CD8-positive, alpha-beta memory T cell (primary cell): ENCODE measurements around the gene TAF7. TPM values are rescaled to one million over a fixed set of nuclear protein-coding genes. Genes with fewer than 3 reads are reported as not detected.
"Not testable (repeated sequence)": the region's sequence is repeated elsewhere in the genome, so short reads cannot be mapped to it uniquely, and the experiment has no call there.

ENCODE experiments used
- CTCF ChIA-PET: fragments of 350-600 bp; sonication (Branson Sonifier 250); formaldehyde crosslinking; loops from one replicate; lab custom pipeline; 2021; ENCODE audit warnings: antibody characterized with exemption; lab: Charles Lee
- POLR2A ChIA-PET: fragments of 350-600 bp; sonication (Branson Sonifier 250); formaldehyde crosslinking; loops from one replicate; lab custom pipeline; 2021; ENCODE audit warnings: antibody characterized with exemption; lab: Charles Lee
- DNase-seq, 5 donors: peaks; one replicate each; pipeline versions ENCODE4 v3.0.0 to v3.0.0-alpha.2; 2020 to 2022; ENCODE audit warnings: mixed read lengths in 1 of 5
- H3K27ac ChIP-seq: one replicate; pipeline ENCODE4 v1.7.0; 2013; ENCODE audit warnings: low read depth, mild to moderate bottlenecking, low read length, moderate library complexity
- H3K27me3 ChIP-seq: 2 replicates; pipeline ENCODE4 v1.7.0; 2013; ENCODE audit warnings: low read length, mild to moderate bottlenecking; ENCODE audit not compliant: insufficient read depth, poor library complexity, severe bottlenecking
- H3K36me3 ChIP-seq: 2 replicates; pipeline ENCODE4 v1.7.0; 2013; ENCODE audit warnings: mild to moderate bottlenecking, low read length, moderate library complexity; ENCODE audit not compliant: insufficient read depth
- H3K4me1 ChIP-seq: 2 replicates; pipeline ENCODE4 v1.7.0; 2013; ENCODE audit warnings: mild to moderate bottlenecking, low read length, moderate library complexity; ENCODE audit not compliant: insufficient read depth
- H3K4me3 ChIP-seq: 2 replicates; pipeline ENCODE4 v1.7.0; 2013; ENCODE audit warnings: mild to moderate bottlenecking, low read length
- H3K9me3 ChIP-seq: 2 replicates; pipeline ENCODE4 v1.7.0; 2013; ENCODE audit warnings: mild to moderate bottlenecking, low read length
- H3K27ac Mint-ChIP-seq, 8 donors: one replicate each; pipeline ENCODE4 v1.8.0; 2020 to 2021; ENCODE audit warnings: mixed read lengths in 8 of 8, mild to moderate bottlenecking in 6 of 8, inconsistent platforms in 3 of 8, moderate library complexity in 3 of 8
- H3K27me3 Mint-ChIP-seq, 2 donors: one replicate each; pipeline ENCODE4 v1.8.0; 2020 to 2021; ENCODE audit warnings: mixed read lengths in 2 of 2, mild to moderate bottlenecking in 1 of 2, moderate library complexity in 1 of 2
- H3K36me3 Mint-ChIP-seq, 3 donors: one replicate each; pipeline ENCODE4 v1.8.0; 2020 to 2021; ENCODE audit warnings: mixed read lengths in 3 of 3, inconsistent platforms in 1 of 3, mild to moderate bottlenecking in 1 of 3
- H3K4me1 Mint-ChIP-seq, 3 donors: one replicate each; pipeline ENCODE4 v1.8.0; 2020 to 2021; ENCODE audit warnings: mixed read lengths in 3 of 3, inconsistent platforms in 1 of 3, mild to moderate bottlenecking in 1 of 3
- H3K4me3 Mint-ChIP-seq, 7 donors: one replicate each; pipeline ENCODE4 v1.8.0; 2020 to 2021; ENCODE audit warnings: mixed read lengths in 7 of 7, mild to moderate bottlenecking in 6 of 7, moderate library complexity in 4 of 7, inconsistent platforms in 2 of 7
- H3K9me3 Mint-ChIP-seq, 5 donors: one replicate each; pipeline ENCODE4 v1.8.0; 2020 to 2022; ENCODE audit warnings: mixed read lengths in 5 of 5, mild to moderate bottlenecking in 3 of 5, moderate library complexity in 2 of 5, inconsistent platforms in 1 of 5
- polyA plus RNA-seq: library from polyadenylated mRNA; unstranded; fragments of 300-500 nt; fragmentation: Illumina TruSeq; gene quantifications from one replicate; pipeline ENCODE4 v1.2.3, GENCODE V29; 2021
- total RNA-seq, 2 experiments: library from RNA; stranded (reverse); gene quantifications; one replicate each; pipeline ENCODE4 v1.2.3, GENCODE V29; 2021

Gene TAF7
- total and polyA plus RNA-seq, 3 experiments from 2014 or later = 70.9 to 196 (median 72.2) TPM

DNA sequence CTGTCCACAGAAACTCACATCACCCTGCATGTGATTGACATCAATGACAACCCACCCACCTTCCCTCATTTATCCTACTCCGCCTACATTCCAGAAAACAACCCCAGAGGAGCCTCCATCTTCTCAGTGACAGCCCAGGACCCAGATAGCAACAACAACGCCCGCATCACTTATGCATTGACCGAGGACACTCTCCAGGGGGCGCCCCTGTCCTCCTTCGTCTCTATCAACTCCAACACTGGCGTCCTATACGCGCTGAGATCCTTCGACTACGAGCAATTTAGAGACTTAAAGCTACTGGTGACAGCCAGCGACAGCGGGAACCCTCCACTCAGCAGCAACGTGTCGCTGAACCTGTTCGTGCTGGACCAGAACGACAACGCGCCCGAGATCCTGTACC, 24.7 kb upstream of the TAF7 start:
- ChIA-PET CTCF (no interaction called here), POLR2A (no interaction called here)
- peaks cover 58 to 77% of the 10 kb centered on the region in 2 donors for H3K27me3 Mint-ChIP-seq
- Histone ChIP-seq H3K36me3 (no peaks in the 10 kb centered on the region), H3K4me3 (no peak overlapping the region), H3K9me3 (peaks cover 4% of the 10 kb centered on the region), H3K4me1 (no peaks in the 10 kb centered on the region), H3K27me3 (peaks cover 6% of the 10 kb centered on the region), H3K27ac (no peak overlapping the region)
- no peak for DNase-seq
- peaks cover 0 to 5% (median 3%) of the 10 kb centered on the region in 3 donors for H3K36me3 Mint-ChIP-seq
- H3K27ac Mint-ChIP-seq = no peak overlapping the region
- no peaks in the 10 kb centered on the region for H3K4me1 Mint-ChIP-seq
- H3K9me3 Mint-ChIP-seq = peaks cover 10 to 65% (median 47%) of the 10 kb centered on the region in 5 donors
- H3K4me3 Mint-ChIP-seq = no peak overlapping the region

DNA sequence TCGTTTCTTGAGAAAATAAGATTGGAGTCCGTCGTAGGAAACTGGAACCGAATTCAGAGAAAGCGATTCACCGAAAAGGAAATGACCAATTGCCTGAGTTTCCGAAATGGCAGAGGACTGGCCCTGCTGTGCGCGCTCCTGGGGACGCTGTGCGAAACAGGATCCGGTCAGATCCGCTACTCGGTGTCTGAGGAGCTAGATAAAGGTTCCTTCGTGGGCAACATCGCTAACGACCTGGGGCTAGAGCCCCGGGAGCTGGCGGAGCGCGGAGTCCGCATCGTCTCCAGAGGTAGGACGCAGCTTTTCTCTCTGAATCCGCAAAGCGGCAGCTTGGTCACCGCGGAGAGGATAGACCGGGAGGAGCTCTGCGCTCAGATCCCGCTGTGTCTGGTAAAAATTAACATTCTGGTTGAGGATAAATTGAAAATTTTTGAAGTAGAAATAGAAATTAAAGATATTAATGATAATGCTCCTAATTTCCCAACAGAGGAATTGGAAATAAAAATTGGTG, 23.4 kb upstream of the TAF7 start:
- peaks cover 59 to 74% of the 10 kb centered on the region in 2 donors for H3K27me3 Mint-ChIP-seq
- ChIA-PET POLR2A (no interaction called here), CTCF (no interaction called here)
- no peak for DNase-seq
- Histone ChIP-seq H3K9me3 (peaks cover 4% of the 10 kb centered on the region), H3K27me3 (peaks cover 6% of the 10 kb centered on the region), H3K4me3 (no peak overlapping the region), H3K36me3 (no peaks in the 10 kb centered on the region), H3K4me1 (no peaks in the 10 kb centered on the region), H3K27ac (no peak overlapping the region)
- no peak overlapping the region for H3K27ac Mint-ChIP-seq
- H3K9me3 Mint-ChIP-seq = peaks cover 13 to 71% (median 51%) of the 10 kb centered on the region in 5 donors
- H3K4me3 Mint-ChIP-seq = peak overlapping the region in 5 of 7 donors; percentile 44 to 74 (median 62)
- H3K36me3 Mint-ChIP-seq = peaks cover 1 to 10% (median 3%) of the 10 kb centered on the region in 3 donors
- H3K4me1 Mint-ChIP-seq = no peaks in the 10 kb centered on the region

DNA sequence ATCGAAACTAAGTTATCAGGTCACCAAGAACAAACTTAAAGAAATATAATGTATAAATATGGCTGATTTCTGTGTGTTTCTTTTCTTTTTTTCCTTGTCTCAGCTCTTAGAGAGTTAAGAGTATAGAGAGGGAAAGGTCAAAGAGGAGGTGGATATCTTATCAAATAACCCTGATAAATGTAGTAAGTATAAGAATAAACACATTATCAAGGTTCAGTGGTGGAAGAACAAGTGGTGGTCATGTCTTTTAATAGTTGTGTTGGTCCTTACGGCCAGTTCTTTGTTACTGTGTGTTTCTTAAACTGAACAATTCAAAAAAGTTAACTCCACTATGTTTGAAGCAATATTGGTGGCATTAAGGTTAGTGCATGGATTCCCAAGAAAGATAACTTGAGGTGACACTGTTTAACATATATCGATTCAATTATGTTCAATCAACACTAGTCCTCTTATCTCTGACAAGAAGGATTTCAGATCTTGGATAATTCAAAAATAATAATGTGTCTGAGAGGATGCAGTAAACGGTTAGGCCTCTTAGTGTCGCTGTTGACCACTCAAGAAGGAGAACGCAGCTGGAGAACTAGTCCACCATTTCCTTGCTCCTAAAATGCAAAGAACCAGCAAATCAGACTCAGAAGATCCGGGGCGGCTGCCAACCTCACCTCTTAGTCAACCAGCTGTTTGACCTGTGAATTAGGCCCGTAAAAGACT, 22.8 kb upstream of the TAF7 start, which contains the start of gene PCDHGA3:
TSS of gene PCDHGA3 (plus strand) at position 588 of the 711 bp plus-strand sequence. CDS start 205 bp downstream, outside the sequence.
- Histone ChIP-seq H3K27ac (no peak within 1 kb of the TSS), H3K4me3 (no peak within 1 kb of the TSS), H3K4me1 (no peaks in the 10 kb centered on the region), H3K36me3 (no peaks in the 10 kb centered on the region), H3K9me3 (peaks cover 4% of the 10 kb centered on the region), H3K27me3 (no peaks in the 10 kb centered on the region)
- peaks cover 14 to 70% (median 58%) of the 10 kb centered on the region in 5 donors for H3K9me3 Mint-ChIP-seq
- no peak within 1 kb of the TSS for H3K27ac Mint-ChIP-seq
- ChIA-PET POLR2A (no interaction called here), CTCF (no interaction called here)
- DNase-seq = no peak
- H3K4me3 Mint-ChIP-seq = peak within 1 kb of the TSS in 5 of 7 donors; percentile 44 to 74 (median 62)
- peaks cover 1 to 10% (median 3%) of the 10 kb centered on the region in 3 donors for H3K36me3 Mint-ChIP-seq
- H3K27me3 Mint-ChIP-seq = peaks cover 57 to 75% of the 10 kb centered on the region in 2 donors
- no peaks in the 10 kb centered on the region for H3K4me1 Mint-ChIP-seq

DNA sequence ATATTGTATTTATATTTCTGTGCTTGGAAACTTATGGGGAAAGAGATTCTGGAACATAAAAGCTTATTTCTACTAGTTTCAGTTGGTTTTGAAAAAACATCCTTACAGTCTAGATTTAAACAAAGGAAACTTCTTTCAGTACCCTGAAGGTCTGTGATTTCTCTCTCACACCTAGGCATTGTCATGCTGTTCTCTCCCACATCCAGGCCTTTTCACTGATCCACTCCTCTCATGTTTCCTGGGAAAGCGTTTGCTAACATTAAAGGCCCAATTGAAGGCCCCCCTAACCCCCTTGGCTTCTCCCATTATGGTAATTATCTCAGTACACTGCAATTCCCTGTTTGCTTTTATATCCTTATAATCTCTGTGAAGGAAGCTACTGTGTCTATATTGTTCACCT, 22.2 kb upstream of the TAF7 start:
- Histone ChIP-seq H3K27ac (no peak overlapping the region), H3K4me1 (no peaks in the 10 kb centered on the region), H3K9me3 (peaks cover 4% of the 10 kb centered on the region), H3K27me3 (no peaks in the 10 kb centered on the region), H3K36me3 (no peaks in the 10 kb centered on the region), H3K4me3 (no peak overlapping the region)
- Mint-ChIP-seq H3K27me3 (peaks cover 62 to 76% of the 10 kb centered on the region in 2 donors), H3K9me3 (peaks cover 20 to 75% (median 63%) of the 10 kb centered on the region in 5 donors), H3K4me3 (no peak overlapping the region), H3K27ac (no peak overlapping the region), H3K4me1 (no peaks in the 10 kb centered on the region), H3K36me3 (peaks cover 1 to 10% (median 3%) of the 10 kb centered on the region in 3 donors)
- POLR2A ChIA-PET = no interaction called here
- no peak for DNase-seq
- CTCF ChIA-PET = interaction anchor here (1.5 kb wide), 1 partner anchor 12 kb away, joined by 3 read pairs; the partner anchor contains the start of gene PCDHGA1

DNA sequence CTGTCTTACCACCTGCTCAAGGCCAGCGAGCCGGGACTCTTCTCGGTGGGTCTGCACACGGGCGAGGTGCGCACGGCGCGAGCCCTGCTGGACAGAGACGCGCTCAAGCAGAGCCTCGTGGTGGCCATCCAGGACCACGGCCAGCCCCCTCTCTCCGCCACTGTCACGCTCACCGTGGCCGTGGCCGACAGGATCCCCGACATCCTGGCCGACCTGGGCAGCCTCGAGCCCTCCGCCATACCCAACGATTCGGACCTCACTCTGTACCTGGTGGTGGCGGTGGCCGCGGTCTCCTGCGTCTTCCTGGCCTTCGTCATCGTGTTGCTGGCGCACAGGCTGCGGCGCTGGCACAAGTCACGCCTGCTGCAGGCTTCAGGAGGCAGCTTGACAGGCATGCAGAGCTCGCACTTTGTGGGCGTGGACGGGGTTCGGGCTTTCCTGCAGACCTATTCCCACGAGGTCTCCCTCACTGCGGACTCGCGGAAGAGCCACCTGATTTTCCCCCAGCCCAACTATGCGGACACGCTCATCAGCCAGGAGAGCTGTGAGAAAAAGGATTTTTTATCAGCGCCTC, 20.3 kb upstream of the TAF7 start:
- Mint-ChIP-seq H3K9me3 (peaks cover 30 to 80% (median 69%) of the 10 kb centered on the region in 5 donors), H3K36me3 (peaks cover 1 to 18% (median 5%) of the 10 kb centered on the region in 3 donors), H3K27me3 (peaks cover 75 to 78% of the 10 kb centered on the region in 2 donors)
- H3K27ac Mint-ChIP-seq, H3K4me1 Mint-ChIP-seq, H3K4me1 ChIP-seq, H3K27me3 ChIP-seq, DNase-seq, H3K9me3 ChIP-seq, CTCF ChIA-PET, H3K4me3 Mint-ChIP-seq, POLR2A ChIA-PET, H3K36me3 ChIP-seq, H3K4me3 ChIP-seq, H3K27ac ChIP-seq: not testable (repeated sequence)

DNA sequence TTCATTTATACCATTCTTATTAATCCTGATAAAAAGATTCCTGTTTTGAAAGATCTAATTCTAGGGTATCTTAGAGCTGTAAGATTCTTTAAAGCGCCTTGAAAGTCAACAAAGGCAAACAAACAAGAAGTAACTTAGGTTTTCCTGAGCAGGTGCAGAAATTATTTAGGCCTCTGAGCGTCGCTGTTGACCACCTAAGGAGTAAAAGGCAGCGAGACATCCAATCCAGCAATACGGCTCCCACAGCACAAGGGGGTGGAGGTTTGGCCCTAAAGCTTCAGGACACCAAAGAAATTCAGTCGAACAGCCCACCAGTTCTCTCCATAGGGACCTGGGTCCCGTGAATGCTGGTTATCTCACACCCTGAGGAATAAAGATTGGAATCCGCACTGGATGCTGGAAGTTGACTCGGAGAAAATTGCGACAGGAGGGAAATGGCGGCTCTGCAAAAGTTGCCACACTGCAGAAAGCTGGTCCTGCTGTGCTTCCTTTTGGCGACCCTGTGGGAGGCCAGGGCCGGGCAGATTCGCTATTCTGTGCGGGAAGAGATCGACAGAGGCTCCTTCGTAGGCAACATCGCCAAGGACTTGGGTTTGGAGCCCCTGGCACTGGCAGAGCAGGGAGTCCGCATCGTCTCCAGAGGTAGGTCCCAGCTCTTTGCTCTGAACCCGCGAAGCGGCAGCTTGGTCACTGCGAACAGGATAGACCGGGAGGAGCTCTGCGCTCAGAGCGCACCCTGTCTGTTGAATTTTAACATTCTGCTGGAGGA, 18.1 kb upstream of the TAF7 start, which contains the start of gene PCDHGA2:
TSS of gene PCDHGA2 (plus strand) at position 223 of the 769 bp plus-strand sequence.
- no peak for DNase-seq
- Histone ChIP-seq H3K36me3 (no peaks in the 10 kb centered on the region), H3K4me1 (no peaks in the 10 kb centered on the region), H3K4me3 (no peak within 1 kb of the TSS), H3K27me3 (no peaks in the 10 kb centered on the region), H3K9me3 (no peaks in the 10 kb centered on the region), H3K27ac (no peak within 1 kb of the TSS)
- Mint-ChIP-seq H3K4me1 (no peaks in the 10 kb centered on the region), H3K27ac (peak within 1 kb of the TSS in 1 of 8 donors; percentile 5), H3K4me3 (no peak within 1 kb of the TSS), H3K9me3 (peaks cover 40 to 80% (median 70%) of the 10 kb centered on the region in 5 donors), H3K36me3 (peaks cover 3 to 16% (median 7%) of the 10 kb centered on the region in 3 donors), H3K27me3 (peaks cover 76 to 86% of the 10 kb centered on the region in 2 donors)
- POLR2A ChIA-PET = no interaction called here
- CTCF ChIA-PET = interaction anchor here (1.0 to 1.4 kb wide), 2 partner anchors 8 to 15 kb away, joined by 3 to 4 read pairs; partner anchors contain the start of gene PCDHGA1

DNA sequence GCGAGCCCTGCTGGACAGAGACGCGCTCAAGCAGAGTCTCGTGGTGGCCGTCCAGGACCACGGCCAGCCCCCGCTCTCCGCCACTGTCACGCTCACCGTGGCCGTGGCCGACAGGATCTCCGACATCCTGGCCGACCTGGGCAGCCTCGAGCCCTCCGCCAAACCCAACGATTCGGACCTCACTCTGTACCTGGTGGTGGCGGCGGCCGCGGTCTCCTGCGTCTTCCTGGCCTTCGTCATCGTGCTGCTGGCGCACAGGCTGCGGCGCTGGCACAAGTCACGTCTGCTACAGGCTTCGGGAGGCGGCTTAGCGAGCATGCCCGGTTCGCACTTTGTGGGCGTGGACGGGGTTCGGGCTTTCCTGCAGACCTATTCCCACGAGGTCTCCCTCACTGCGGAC, 12.0 kb upstream of the TAF7 start:
- POLR2A ChIA-PET, H3K27ac Mint-ChIP-seq: not testable (repeated sequence)
- CTCF ChIA-PET = interaction anchor here (2.8 kb wide), 1 partner anchor 12 kb away, joined by 12 read pairs; the partner anchor contains the start of gene TAF7

More for the DNA sequence above, 12.0 kb upstream of the TAF7 start:
- peaks cover 4 to 20% (median 7%) of the 10 kb centered on the region in 3 donors for H3K36me3 Mint-ChIP-seq
- H3K4me3 ChIP-seq, H3K27me3 ChIP-seq, H3K4me1 ChIP-seq, DNase-seq, H3K4me3 Mint-ChIP-seq, H3K9me3 ChIP-seq, H3K27ac ChIP-seq, H3K36me3 ChIP-seq, H3K4me1 Mint-ChIP-seq: not testable (repeated sequence)
- peaks cover 73 to 86% of the 10 kb centered on the region in 2 donors for H3K27me3 Mint-ChIP-seq
- H3K9me3 Mint-ChIP-seq = peaks cover 41 to 78% (median 74%) of the 10 kb centered on the region in 5 donors
